NCI-H2196 treated with DMSO at 0.1 percent for 48 hours (cell line): ENCODE results near the gene TRIM62.
"Not testable (repeated sequence)": the region's sequence is repeated elsewhere in the genome, so short reads cannot be mapped to it uniquely, and the experiment has no call there.

Source experiments
- DNase-seq: peaks from one replicate; lab custom pipeline; 2025; ENCODE audit not compliant: unreplicated experiment; lab: John Stamatoyannopoulos, UW

The TRIM62 gene

DNA sequence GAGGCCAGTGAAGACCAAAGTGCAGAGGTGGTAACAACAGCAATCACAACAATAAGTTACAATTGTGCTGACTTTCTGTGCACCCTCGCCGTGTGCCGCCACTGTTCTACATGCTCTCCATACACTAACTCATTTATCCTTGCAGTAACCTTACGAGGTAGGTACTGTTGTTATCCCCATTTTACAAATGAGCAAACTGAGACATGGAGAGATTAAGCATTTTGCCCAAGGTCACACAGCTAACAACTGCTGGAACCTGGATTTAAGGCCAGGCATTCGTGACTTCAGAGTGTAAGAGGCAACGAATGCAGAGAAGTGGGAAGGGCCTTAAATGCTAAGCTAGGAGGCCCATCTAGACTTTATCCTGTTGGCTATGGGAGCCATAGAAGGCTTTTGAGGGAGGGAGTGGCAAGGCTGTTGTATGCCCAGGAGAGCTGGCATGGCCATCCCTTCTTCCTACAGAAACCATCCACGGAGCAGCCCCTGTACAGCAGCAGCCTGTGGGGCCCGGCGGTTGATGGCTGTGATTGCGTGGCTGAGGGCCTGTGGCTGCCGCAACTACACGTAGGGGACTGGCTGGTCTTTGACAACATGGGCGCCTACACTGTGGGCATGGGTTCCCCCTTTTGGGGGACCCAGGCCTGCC, 64.3 kb downstream of the TRIM62 start:
- DNase-seq, result no peak

DNA sequence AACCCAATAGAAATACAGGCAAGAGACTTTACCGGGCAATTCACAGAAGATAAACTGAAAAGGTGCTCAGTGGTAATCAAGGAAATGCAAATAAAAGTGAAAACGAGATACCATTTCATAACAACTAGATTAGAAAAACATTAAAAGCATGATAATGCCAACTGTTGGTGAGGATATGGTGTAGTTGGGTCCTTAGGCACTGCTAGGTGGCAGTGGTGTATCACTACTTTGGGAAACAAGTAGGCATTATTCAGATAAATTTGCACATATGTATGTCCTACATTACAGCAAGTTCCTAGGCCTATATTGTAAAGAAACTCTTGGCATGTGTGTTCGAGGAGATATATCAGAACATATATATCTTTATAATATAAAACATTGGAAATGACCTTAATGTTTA, 69.9 kb downstream of the TRIM62 start:
- DNase-seq, result no peak

DNA sequence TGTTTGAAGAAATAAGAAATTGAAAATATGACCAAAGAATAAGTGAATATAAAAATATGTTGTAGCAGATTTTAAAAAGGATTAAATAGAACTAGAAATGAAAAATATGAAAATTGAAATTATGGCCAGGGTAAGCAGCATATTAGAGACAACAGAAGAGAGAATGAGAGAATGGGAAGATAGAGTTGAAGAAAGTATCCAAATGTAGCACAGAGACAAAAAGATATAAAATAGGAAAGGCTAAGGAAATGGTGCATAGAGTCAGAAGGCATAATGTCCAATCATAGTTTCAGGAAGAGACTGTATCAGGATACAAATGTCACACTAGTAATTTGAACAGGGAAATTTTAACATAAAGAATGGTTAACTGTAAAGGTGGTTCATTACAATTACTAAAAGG, 71.4 kb downstream of the TRIM62 start:
- no peak for DNase-seq

DNA sequence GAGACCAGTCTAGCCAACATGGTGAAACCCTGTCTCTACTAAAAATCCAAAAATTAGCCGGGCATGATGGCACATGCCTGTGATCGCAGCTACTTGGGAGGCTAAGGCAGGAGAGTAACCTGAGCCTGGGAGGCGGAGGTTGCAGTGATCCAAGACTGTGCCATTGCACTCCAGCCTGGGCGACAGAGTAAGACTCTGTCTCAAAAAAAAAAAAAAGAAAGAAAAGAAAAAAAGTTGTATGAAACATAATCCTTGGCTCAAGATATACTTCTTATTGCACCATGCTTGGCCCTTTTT, 81.8 kb downstream of the TRIM62 start:
- DNase-seq, result not testable (repeated sequence)

DNA sequence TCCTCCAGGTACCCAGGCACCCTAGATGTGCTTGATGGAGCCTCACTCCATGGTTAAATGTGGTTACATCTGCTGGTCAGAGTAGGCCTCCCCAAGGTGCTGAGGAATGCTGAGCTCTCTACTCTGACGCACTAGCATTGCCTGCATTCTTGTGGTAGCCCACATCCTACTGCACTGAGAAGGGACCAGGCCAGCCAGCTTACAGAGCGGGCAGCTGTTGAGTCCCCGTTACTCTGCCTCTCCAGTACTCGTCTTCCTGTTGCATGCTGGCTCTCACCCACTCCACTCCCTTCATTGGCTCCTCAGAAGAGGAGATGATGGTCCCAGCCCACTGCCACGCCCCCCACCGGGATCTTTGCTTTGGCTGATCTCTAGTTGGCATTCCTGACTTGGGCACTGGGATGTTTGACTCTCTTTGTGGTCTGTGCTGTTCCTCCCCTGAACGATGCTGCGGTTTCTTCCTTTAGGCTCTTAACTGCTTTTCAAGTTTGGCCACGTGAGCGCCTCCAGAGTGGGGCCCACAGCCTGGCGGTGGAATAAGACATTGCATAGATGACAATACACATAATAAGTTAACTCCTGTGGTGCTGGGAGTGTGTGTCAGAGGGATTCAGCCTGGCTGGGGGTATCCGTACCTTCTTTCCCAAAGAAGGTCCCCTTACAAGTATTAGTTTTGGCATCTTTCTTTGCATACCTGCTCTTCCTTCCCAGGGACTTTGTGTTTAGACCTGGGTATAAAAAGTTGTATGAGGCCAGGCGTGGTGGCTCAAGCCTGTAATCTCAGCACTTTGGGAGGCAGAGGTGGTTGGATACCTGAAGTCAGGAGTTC, 82.3 kb downstream of the TRIM62 start:
- peak; percentile 10 for DNase-seq

DNA sequence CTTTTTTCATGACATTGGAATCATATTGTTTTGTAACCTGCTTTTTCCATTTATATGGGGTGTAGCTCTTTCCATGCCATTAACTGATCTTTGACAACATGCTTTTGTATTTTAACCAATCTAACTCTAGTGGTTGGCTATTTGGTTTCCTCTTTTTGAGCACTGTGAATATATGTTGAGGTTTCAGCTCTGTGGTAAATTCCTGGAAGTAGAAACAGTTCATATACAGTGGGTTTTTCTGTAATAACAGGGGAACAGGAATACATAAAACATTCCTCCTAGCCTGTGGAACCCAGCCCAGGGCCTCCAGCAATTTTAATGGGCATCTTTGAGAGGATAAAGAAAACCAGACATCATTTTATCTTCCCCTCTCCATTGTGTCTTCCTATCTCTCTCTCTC, 83.5 kb downstream of the TRIM62 start:
- no peak for DNase-seq

DNA sequence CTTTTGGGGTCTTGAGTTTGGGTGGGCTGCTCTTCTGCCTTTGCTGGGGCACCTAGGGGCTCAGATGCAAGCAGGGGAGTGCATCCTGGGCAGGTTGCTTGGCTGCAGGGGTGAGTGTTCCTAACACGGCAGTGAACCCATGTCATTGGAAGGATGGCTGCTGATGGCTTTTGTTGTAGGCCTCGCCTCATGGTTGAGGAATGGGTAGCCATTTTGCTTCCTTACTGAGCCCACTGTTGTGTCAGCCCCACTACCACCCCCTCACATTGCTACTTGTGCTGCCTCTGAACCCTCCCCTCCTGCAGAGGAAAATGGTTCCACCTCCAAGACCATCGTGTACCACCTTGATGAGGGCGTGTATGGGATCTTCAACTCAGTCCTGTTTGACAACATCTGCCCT, 84.1 kb downstream of the TRIM62 start:
- DNase-seq, result no peak

DNA sequence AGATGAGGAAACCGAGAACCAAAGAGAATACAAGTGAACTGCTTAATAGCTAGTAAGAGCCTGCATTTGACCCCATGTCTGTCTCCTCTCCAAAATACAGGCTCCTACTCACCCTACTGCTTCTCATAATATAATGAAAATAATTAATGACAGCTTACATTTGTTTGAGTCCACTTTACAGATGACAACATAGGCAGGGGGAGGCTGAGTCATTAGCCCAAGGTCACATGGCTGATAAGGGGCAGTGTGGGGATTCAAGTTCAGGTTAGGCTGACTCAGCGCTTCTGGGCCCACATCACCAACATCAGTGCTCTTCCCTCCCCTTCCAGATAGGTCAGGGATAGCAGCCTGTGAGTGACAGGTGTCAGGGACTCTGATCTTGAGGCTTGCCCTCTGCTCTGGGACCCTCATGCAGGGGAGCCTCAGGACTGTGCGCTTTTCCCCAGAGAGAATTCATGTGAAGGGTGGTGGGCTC, 84.7 kb downstream of the TRIM62 start:
- no peak for DNase-seq

DNA sequence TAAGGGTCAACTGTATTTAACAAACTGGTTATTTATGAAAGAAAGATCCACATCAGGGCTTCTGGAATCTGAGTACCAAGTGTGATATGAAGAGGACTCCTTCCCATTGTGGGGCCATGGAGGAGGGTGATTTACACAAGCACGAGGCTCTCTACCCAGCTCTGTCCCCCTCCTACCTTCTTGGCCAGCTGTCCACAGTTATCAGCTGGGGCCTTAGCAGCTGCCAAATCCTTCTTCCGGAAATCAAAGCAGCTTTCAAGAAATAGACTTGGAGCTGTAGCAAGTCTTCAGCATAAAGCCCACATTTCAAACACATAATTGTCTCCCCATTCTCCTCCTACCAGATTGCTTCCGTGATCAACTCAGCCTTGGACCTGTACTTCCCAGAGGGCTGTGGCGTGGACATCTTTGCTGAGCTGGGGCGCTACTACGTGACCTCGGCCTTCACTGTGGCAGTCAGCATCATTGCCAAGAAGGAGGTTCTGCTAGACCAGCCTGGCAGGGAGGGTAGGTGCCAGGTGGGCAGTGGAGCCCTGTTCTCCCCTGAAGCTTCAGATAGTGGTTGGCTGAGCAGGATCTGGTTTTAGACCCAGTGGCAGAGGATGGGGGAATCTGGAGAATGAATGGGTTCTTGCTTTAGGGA, 85.4 kb downstream of the TRIM62 start:
- DNase-seq, result no peak
